ENCODE measurements around the gene BICRAL.
"Not testable (repeated sequence)": the region's sequence is repeated elsewhere in the genome, so short reads cannot be mapped to it uniquely, and the experiment has no call there.

Gene BICRAL

GRCh38 chr6:42781796-42782688 is at the start of gene BICRAL:
Gene BICRAL, plus strand, starts transcription at chr6:42782052. Its CDS starts 39,971 bp downstream, at chr6:42822023.
- peak; percentile 62 for DNase-seq

- DNase-seq: not testable (repeated sequence)
These were observed 47.9 kb upstream of the BICRAL start for GRCh38 chr6:42733867-42734481.

GRCh38 chr6:42735976-42736375 is 45.9 kb upstream of the BICRAL start:
- no peak for DNase-seq

GRCh38 chr6:42740725-42741124 is 41.1 kb upstream of the BICRAL start:
- no peak for DNase-seq

GRCh38 chr6:42742116-42742894 is 39.5 kb upstream of the BICRAL start:
- no peak for DNase-seq

GRCh38 chr6:42744351-42744893 is 37.4 kb upstream of the BICRAL start:
- DNase-seq: no peak

- no peak for DNase-seq
These were observed 36.7 kb upstream of the BICRAL start for GRCh38 chr6:42745083-42745639.

- DNase-seq: peak; percentile 89
These were observed 36.0 kb upstream of the BICRAL start, which contains the start of gene TBCC for GRCh38 chr6:42745640-42746462. Gene TBCC, minus strand, starts transcription at chr6:42746103. Its CDS starts 30 bp downstream, at chr6:42746073.

GRCh38 chr6:42746463-42747391 is 35.1 kb upstream of the BICRAL start:
- DNase-seq: peak; percentile 64

GRCh38 chr6:42748203-42748898 is 33.5 kb upstream of the BICRAL start:
- DNase-seq: no peak

GRCh38 chr6:42751055-42751454 is 30.8 kb upstream of the BICRAL start:
- no peak for DNase-seq

- DNase-seq: no peak
These were observed 27.1 kb upstream of the BICRAL start for GRCh38 chr6:42754759-42755158.

- DNase-seq: no peak
These were observed 25.1 kb upstream of the BICRAL start for GRCh38 chr6:42756722-42757121.

- DNase-seq: no peak
These were observed 23.0 kb upstream of the BICRAL start for GRCh38 chr6:42758756-42759430.

GRCh38 chr6:42761287-42762067 is 20.4 kb upstream of the BICRAL start:
- no peak for DNase-seq

- no peak for DNase-seq
These were observed 19.4 kb upstream of the BICRAL start for GRCh38 chr6:42762426-42762859.

GRCh38 chr6:42762950-42763349 is 18.9 kb upstream of the BICRAL start:
- no peak for DNase-seq

GRCh38 chr6:42764911-42765648 is 16.8 kb upstream of the BICRAL start:
- no peak for DNase-seq

Measured in activated CD4-positive, alpha-beta T cell treated with anti-CD3 and anti-CD28 coated beads for 1 hour (primary cell).